Measurements from ENCODE around the gene LAYN. TPM values are rescaled to one million over a fixed set of nuclear protein-coding genes. Genes with fewer than 3 reads are reported as not detected.

The LAYN gene
- total RNA-seq, 2 experiments from 2014 or later: 92.2 to 93.7 TPM

GRCh38 chr11:111523343-111523742 lies 17.2 kb upstream of the LAYN start:
- POLR2A ChIA-PET: interaction anchor here (1.2 to 3.3 kb wide), 5 partner anchors 8 to 73 kb away, joined by 3 to 10 read pairs (median 7); partner anchors contain the start of gene BTG4
- intact Hi-C loops (cut with micrococcal nuclease): no loop called here
- no peaks in the 10 kb centered on the region for H3K9me3 Mint-ChIP-seq
- ATAC-seq (peak; percentile 53), DNase-seq (peak; percentile 49)
- peaks cover 72% of the 10 kb centered on the region for H3K4me1 Mint-ChIP-seq (ENCODE audit: low read depth)
- no peak overlapping the region for H3K4me3 Mint-ChIP-seq
- no peaks in the 10 kb centered on the region for H3K27me3 Mint-ChIP-seq
- H3K27ac Mint-ChIP-seq: peak overlapping the region; percentile 13
- no peaks in the 10 kb centered on the region for H3K36me3 Mint-ChIP-seq (ENCODE audit: low read depth)
- CTCF ChIA-PET: interaction anchor here (0.9 to 2.9 kb wide), 6 partner anchors 8 to 77 kb away, joined by 3 to 11 read pairs (median 4); partner anchors contain the start of gene HOATZ
- no peak for TF ChIP-seq CTCF (IDR thresholded peaks at IDR 0.05)

- ATAC-seq: no peak
- peak overlapping the region; percentile 13 for H3K27ac Mint-ChIP-seq
Observed at GRCh38 chr11:111524056-111524455, 16.5 kb upstream of the LAYN start.

GRCh38 chr11:111525456-111525855 lies 15.1 kb upstream of the LAYN start:
- no peaks in the 10 kb centered on the region for H3K36me3 Mint-ChIP-seq (ENCODE audit: low read depth)
- no peak overlapping the region for H3K4me3 Mint-ChIP-seq
- peak overlapping the region; percentile 89 for H3K27ac Mint-ChIP-seq
- ChIA-PET POLR2A (interaction anchor here (1.1 to 3.3 kb wide), 3 partner anchors 13 to 15 kb away, joined by 3 to 10 read pairs (median 4); partner anchors contain the start of gene BTG4), CTCF (interaction anchor here (1.0 to 2.9 kb wide), 3 partner anchors 8 to 71 kb away, joined by 3 to 11 read pairs (median 3); no protein-coding TSS in a partner anchor)
- peaks cover 79% of the 10 kb centered on the region for H3K4me1 Mint-ChIP-seq (ENCODE audit: low read depth)
- H3K27me3 Mint-ChIP-seq: no peaks in the 10 kb centered on the region
- no peaks in the 10 kb centered on the region for H3K9me3 Mint-ChIP-seq
- no peak for DNase-seq
- intact Hi-C loops (cut with micrococcal nuclease): no loop called here
- no peak for TF ChIP-seq CTCF (IDR thresholded peaks at IDR 0.05)
- ATAC-seq: no peak

More at GRCh38 chr11:111524056-111524455, 16.5 kb upstream of the LAYN start:
- Mint-ChIP-seq H3K27me3 (no peaks in the 10 kb centered on the region), H3K9me3 (no peaks in the 10 kb centered on the region), H3K36me3 (ENCODE audit: low read depth) (no peaks in the 10 kb centered on the region), H3K4me3 (no peak overlapping the region), H3K4me1 (ENCODE audit: low read depth) (peaks cover 73% of the 10 kb centered on the region)
- ChIA-PET POLR2A (interaction anchor here (1.5 to 3.3 kb wide), 3 partner anchors 10 to 16 kb away, joined by 6 to 10 read pairs (median 8); partner anchors contain the start of gene BTG4), CTCF (interaction anchor here (1.5 to 2.9 kb wide), 3 partner anchors 11 to 78 kb away, joined by 4 to 11 read pairs (median 7); no protein-coding TSS in a partner anchor)
- TF ChIP-seq CTCF (IDR thresholded peaks at IDR 0.05): no peak
- no peak for DNase-seq
- intact Hi-C loops (cut with micrococcal nuclease): no loop called here

- H3K27ac Mint-ChIP-seq: peak overlapping the region; percentile 89
- intact Hi-C loops (cut with micrococcal nuclease): no loop called here
- DNase-seq (peak; percentile 84), ATAC-seq (peak; percentile 79)
- no peaks in the 10 kb centered on the region for H3K27me3 Mint-ChIP-seq
- CTCF ChIA-PET: interaction anchor here (1.0 to 1.3 kb wide), 2 partner anchors 9 to 13 kb away, joined by 3 read pairs; no protein-coding TSS in a partner anchor
- POLR2A ChIA-PET: no interaction called here
- TF ChIP-seq CTCF (IDR thresholded peaks at IDR 0.05): no peak
- no peaks in the 10 kb centered on the region for H3K36me3 Mint-ChIP-seq (ENCODE audit: low read depth)
- H3K4me3 Mint-ChIP-seq: peak overlapping the region; percentile 54
- peaks cover 73% of the 10 kb centered on the region for H3K4me1 Mint-ChIP-seq (ENCODE audit: low read depth)
- H3K9me3 Mint-ChIP-seq: no peaks in the 10 kb centered on the region
Observed at GRCh38 chr11:111526501-111526900, 14.0 kb upstream of the LAYN start.

GRCh38 chr11:111527279-111527678 lies 13.2 kb upstream of the LAYN start:
- CTCF ChIA-PET: interaction anchor here (1.0 kb wide), 1 partner anchor 14 kb away, joined by 3 read pairs; no protein-coding TSS in a partner anchor

More at GRCh38 chr11:111527279-111527678, 13.2 kb upstream of the LAYN start:
- no peak for TF ChIP-seq CTCF (IDR thresholded peaks at IDR 0.05)
- no peak overlapping the region for H3K4me3 Mint-ChIP-seq
- ATAC-seq (no peak), DNase-seq (no peak)
- H3K36me3 Mint-ChIP-seq (ENCODE audit: low read depth): no peaks in the 10 kb centered on the region
- peaks cover 72% of the 10 kb centered on the region for H3K4me1 Mint-ChIP-seq (ENCODE audit: low read depth)
- intact Hi-C loops (cut with micrococcal nuclease): no loop called here
- H3K9me3 Mint-ChIP-seq: no peaks in the 10 kb centered on the region
- POLR2A ChIA-PET: no interaction called here
- no peak overlapping the region for H3K27ac Mint-ChIP-seq
- H3K27me3 Mint-ChIP-seq: no peaks in the 10 kb centered on the region

Measured in activated CD8-positive, alpha-beta T cell treated with anti-CD3 and anti-CD28 coated beads for 36 hours (primary cell).